Effector memory CD4-positive, alpha-beta T cell (primary cell): ENCODE results near the gene RNF146.
A peak's percentile ranks its signal among the peaks of the same experiment; 100 is the strongest.
"Not testable (repeated sequence)": the region's sequence is repeated elsewhere in the genome, so short reads cannot be mapped to it uniquely, and the experiment has no call there.

Experiments
- DNase-seq, 3 donors: peaks; one replicate each; pipeline ENCODE4 v3.0.0-alpha.2; 2020
- H3K27ac ChIP-seq: 2 replicates; pipeline ENCODE4 v1.7.0; 2013; ENCODE audit warnings: mild to moderate bottlenecking, low read length, moderate library complexity; ENCODE audit not compliant: insufficient read depth, poor library complexity, severe bottlenecking
- H3K27me3 ChIP-seq: replicated peaks from 2 replicates; pipeline ENCODE4 v1.7.0; 2013; ENCODE audit warnings: mild to moderate bottlenecking, low read length; ENCODE audit not compliant: insufficient read depth, control insufficient read depth, poor library complexity, severe bottlenecking
- H3K36me3 ChIP-seq: 2 replicates; pipeline ENCODE4 v1.7.0; 2013; ENCODE audit warnings: mild to moderate bottlenecking, low read length, moderate library complexity; ENCODE audit not compliant: control insufficient read depth, insufficient read depth
- H3K4me1 ChIP-seq: 2 replicates; pipeline ENCODE4 v1.7.0; 2013; ENCODE audit warnings: low read length, mild to moderate bottlenecking; ENCODE audit not compliant: control insufficient read depth, insufficient read depth, poor library complexity, severe bottlenecking
- H3K4me3 ChIP-seq: 2 replicates; pipeline ENCODE4 v1.7.0; 2013; ENCODE audit warnings: low read length, low read depth, mild to moderate bottlenecking; ENCODE audit not compliant: insufficient read depth, poor library complexity, severe bottlenecking
- H3K9me3 ChIP-seq: 2 replicates; pipeline ENCODE4 v1.7.0; 2013; ENCODE audit warnings: mild to moderate bottlenecking, low read length, moderate library complexity; ENCODE audit not compliant: control insufficient read depth
- total RNA-seq, 3 donors: gene quantifications; one replicate each; lab custom pipeline; 2026; lab: John Stamatoyannopoulos, UW

Gene RNF146, protein sequence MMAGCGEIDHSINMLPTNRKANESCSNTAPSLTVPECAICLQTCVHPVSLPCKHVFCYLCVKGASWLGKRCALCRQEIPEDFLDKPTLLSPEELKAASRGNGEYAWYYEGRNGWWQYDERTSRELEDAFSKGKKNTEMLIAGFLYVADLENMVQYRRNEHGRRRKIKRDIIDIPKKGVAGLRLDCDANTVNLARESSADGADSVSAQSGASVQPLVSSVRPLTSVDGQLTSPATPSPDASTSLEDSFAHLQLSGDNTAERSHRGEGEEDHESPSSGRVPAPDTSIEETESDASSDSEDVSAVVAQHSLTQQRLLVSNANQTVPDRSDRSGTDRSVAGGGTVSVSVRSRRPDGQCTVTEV
- 13.1 to 16.4 (median 14.9) reads per million in 3 donors for total RNA-seq

DNA sequence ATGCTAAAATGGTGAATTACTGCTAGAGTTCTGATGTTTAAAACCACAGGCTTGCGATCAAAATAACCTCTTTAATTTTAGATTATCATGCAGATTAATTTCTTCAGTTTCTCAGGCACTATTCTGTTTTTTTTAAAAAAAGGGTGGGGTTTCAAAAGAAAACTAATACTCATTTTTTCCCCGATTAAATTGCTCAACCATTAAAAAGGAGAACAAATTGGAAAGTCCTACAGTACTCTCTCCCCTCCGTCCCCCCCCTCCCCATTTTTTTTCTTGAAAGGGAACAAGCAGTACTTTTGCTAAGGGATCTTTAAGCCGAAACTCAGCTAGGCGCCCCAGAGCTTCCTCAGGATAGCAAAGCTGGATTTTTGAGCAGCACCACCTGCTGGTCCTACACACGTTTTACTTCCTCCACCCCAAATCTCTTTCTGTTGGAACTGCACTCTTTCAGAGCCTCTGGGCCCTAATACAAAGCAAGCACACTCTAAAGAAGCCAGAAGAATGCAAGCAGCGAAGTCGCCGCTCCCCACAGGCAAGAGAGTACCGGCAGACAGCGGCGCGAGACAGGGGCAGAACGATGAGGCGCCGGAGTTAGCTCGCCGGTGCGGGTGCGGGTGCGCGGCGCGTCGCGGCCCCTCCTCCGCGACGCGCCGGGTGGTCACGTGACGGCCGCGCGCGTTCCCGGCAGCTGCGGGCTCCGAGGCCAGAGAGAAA, at the start of gene RNF146:
RNF146 (plus strand) TSS at position 687 of the 714 bp plus-strand sequence. CDS start 13,475 bp downstream, outside the sequence.
- Histone ChIP-seq H3K27ac (peak within 1 kb of the TSS; percentile 92), H3K4me1 (peaks cover 3% of the 10 kb centered on the region), H3K4me3 (peak within 1 kb of the TSS; percentile 98), H3K27me3 (no peaks in the 10 kb centered on the region), H3K9me3 (no peaks in the 10 kb centered on the region), H3K36me3 (no peaks in the 10 kb centered on the region)
- peak; percentile 39 to 60 (median 57) for DNase-seq

DNA sequence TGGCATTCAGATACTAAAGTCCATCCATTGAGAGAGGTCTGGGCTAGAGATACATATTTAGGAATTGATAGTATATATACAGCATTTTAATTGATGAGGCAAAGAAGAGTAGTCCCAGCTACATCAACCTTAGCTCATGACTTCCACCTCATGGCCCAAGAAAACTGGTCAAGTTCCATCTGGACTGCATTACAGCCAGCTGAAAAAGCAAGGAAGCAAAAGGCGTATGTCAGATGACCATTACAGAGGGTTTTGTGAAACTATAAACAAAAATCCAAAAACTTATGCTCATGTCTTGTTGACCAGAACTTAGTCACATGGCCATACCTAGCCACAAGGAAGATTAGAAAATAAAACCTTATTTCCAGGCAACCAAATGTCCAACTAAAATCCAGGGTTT, 46.8 kb upstream of the RNF146 start:
- no peaks in the 10 kb centered on the region for H3K27me3 ChIP-seq
- no peak overlapping the region for H3K4me3 ChIP-seq
- no peaks in the 10 kb centered on the region for H3K36me3 ChIP-seq
- DNase-seq, result no peak
- no peaks in the 10 kb centered on the region for H3K4me1 ChIP-seq
- no peak overlapping the region for H3K27ac ChIP-seq
- no peaks in the 10 kb centered on the region for H3K9me3 ChIP-seq

DNA sequence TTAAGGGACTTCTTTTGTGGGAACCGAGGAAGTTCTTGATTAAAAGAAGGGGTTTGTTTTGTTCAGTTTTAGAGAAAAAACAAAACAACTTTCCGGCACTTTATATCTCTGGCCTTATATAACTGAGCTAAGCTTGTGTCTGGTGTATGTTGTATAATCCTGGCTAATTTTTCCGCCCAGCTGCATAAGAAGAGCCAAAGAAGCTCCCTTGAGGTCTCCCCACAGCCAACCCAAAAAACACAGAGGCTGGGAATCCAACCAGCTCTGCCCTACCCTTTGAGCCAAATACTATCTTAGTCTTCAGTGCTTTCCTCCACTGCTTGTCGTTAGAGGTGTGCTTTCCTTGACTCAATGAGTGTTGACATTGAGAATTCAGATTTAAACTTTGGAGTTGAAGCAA, 45.5 kb upstream of the RNF146 start:
- DNase-seq, result no peak
- no peaks in the 10 kb centered on the region for H3K36me3 ChIP-seq
- H3K9me3 ChIP-seq, result no peaks in the 10 kb centered on the region
- no peaks in the 10 kb centered on the region for H3K4me1 ChIP-seq
- no peaks in the 10 kb centered on the region for H3K27me3 ChIP-seq
- H3K4me3 ChIP-seq, result no peak overlapping the region
- H3K27ac ChIP-seq, result no peak overlapping the region

DNA sequence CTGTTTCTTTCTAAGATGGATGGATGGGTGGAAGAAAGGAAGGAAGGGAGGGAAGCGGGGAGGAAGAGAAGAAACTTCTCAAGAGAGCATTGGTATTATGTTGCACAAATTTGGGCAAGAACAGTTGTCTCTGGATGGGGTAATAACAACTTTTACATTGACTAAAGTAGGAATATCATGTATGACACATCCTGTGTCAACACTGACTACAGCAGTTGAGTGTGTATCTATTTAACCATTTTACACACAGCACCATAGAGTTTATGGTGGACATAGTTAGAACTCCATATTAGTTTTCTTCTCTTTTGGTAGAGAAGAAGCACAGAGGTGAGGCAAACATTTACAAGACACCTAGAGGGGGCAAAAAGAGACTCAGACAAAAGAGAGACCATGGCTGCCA, 44.2 kb upstream of the RNF146 start:
- Histone ChIP-seq H3K27me3 (no peaks in the 10 kb centered on the region), H3K36me3 (no peaks in the 10 kb centered on the region), H3K9me3 (no peaks in the 10 kb centered on the region), H3K27ac (no peak overlapping the region), H3K4me1 (no peaks in the 10 kb centered on the region), H3K4me3 (no peak overlapping the region)
- DNase-seq, result no peak

DNA sequence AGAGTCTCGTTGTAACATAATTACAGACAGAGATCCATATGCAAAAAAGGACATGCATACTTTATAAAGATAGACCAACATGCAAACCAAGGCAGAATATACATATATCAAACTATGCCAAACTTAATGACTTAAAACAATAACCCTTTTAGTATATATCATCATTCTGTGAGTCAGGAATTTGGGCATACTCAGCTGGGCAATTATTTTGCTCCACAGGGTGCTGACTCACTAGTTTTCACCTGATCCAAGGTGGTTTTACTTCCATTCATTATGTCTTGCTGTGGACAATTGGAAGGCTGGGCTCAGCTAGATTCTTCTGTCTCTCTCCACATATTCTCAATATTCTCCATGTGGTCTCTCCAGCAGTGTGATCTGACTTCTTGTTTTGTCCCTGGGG, 41.2 kb upstream of the RNF146 start:
- no peaks in the 10 kb centered on the region for H3K9me3 ChIP-seq
- H3K27me3 ChIP-seq, result no peaks in the 10 kb centered on the region
- no peak for DNase-seq
- no peaks in the 10 kb centered on the region for H3K4me1 ChIP-seq
- no peaks in the 10 kb centered on the region for H3K36me3 ChIP-seq
- H3K27ac ChIP-seq, result no peak overlapping the region
- no peak overlapping the region for H3K4me3 ChIP-seq

DNA sequence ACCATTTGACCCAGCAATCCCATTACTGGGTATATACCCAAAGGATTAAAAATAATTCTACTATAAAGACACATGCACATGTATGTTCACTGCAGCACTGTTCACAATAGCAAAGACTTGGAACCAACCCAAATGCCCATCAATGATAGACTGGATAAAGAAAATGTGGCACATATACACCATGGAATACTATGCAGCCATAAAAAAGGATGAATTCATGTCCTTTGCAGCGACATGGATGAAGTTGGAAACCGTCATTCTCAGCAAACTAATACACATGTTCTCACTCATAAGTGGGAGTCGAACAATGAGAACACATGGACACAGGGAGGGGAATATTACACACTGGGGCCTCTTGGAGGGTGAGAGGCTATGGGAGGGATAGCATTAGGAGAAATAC, 32.8 kb upstream of the RNF146 start:
- H3K4me3 ChIP-seq, H3K9me3 ChIP-seq, H3K27ac ChIP-seq, H3K4me1 ChIP-seq, DNase-seq, H3K36me3 ChIP-seq, H3K27me3 ChIP-seq: not testable (repeated sequence)

DNA sequence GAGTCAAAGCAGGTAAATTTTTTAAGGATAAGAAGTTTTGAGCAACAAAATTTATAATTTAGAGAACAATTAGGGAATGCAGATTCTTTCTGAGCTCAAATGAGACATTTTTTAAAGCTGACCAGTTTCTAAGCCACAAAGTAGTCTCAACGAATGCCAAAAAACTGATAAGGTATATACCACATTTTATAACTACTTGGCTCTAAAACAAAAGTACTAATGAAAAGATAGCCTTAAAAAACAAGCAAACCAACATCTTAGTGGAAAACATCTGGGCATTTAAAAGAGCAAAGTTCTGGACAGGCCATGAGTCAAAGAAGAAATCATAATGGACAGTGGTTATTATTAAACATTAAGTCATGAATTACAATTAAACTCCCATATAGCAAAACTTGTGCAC, 23.2 kb upstream of the RNF146 start:
- Histone ChIP-seq H3K9me3 (no peaks in the 10 kb centered on the region), H3K4me1 (no peaks in the 10 kb centered on the region), H3K27ac (no peak overlapping the region), H3K36me3 (no peaks in the 10 kb centered on the region), H3K4me3 (no peak overlapping the region), H3K27me3 (no peaks in the 10 kb centered on the region)
- no peak for DNase-seq

DNA sequence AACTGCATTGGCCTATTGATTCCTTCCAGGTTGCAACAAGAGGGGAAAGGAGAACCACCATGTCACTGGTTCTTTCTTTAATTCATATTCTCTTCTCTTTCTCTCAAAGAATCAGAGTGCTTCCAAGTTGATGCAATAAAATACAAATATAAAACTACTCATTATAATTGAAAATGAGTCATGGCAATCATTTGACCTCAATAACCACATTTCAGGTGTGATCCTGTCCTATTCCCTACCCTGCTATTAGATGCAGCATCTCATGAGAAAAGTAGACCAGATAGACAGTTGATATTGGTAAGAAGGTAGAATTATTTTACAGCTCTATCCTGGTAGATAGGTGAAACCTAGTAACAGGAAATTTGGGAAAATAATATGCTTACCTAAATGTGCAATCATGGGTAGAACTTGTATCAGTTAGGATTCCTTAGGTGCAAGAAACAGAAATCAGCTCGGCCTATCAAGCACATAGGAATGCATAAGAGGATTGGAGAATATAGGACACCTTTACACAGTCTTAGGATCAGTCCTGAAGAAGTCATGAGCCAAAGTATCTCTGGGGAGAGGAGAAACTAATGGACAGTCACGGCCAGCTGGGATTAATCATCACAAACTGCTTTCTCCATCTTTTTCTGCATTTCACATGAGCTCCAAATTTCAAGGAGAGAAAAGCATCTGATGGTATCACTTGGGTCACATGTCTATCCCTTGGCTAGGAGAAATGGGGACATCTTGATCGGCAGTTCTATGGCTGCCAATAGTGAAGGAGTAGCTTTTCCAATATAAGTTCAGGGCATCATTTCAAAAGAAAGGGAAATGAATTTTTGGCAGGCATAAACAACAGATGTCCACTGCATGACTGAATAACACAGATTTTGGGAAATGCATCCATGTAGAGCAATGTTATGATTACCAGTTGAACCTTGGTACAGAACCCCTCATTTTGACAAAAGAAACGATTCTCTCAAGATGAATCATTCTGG, 19.3 kb upstream of the RNF146 start:
- H3K4me3 ChIP-seq, result no peak overlapping the region
- H3K36me3 ChIP-seq, result no peaks in the 10 kb centered on the region
- no peaks in the 10 kb centered on the region for H3K27me3 ChIP-seq
- no peaks in the 10 kb centered on the region for H3K9me3 ChIP-seq
- no peak overlapping the region for H3K27ac ChIP-seq
- H3K4me1 ChIP-seq, result no peaks in the 10 kb centered on the region
- DNase-seq, result no peak

DNA sequence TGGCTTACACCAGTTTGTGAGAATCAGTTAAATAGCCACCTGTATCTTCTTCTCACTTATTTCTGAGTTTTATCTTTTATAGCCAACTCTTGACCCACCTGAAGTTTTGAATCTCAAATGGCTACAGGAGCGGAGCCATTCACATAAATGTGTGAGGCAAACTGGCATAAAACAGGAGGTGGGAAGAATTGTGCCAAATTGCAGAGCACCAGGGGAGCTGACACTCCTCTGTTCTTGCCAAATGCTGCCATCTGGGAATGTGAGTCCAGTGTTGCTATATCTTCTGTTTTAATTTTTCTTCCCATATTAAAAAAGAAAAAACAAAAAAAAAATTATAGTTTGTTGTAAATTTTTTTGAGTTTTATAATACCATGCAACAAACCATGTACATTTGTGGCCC, 17.0 kb upstream of the RNF146 start:
- Histone ChIP-seq H3K27me3 (no peaks in the 10 kb centered on the region), H3K27ac (no peak overlapping the region)

More for the DNA sequence above, 17.0 kb upstream of the RNF146 start:
- no peak for DNase-seq
- H3K36me3 ChIP-seq, result no peaks in the 10 kb centered on the region
- H3K9me3 ChIP-seq, result no peaks in the 10 kb centered on the region
- no peaks in the 10 kb centered on the region for H3K4me1 ChIP-seq
- H3K4me3 ChIP-seq, result no peak overlapping the region
